Measurements from ENCODE around the gene EVI5L.

DNA sequence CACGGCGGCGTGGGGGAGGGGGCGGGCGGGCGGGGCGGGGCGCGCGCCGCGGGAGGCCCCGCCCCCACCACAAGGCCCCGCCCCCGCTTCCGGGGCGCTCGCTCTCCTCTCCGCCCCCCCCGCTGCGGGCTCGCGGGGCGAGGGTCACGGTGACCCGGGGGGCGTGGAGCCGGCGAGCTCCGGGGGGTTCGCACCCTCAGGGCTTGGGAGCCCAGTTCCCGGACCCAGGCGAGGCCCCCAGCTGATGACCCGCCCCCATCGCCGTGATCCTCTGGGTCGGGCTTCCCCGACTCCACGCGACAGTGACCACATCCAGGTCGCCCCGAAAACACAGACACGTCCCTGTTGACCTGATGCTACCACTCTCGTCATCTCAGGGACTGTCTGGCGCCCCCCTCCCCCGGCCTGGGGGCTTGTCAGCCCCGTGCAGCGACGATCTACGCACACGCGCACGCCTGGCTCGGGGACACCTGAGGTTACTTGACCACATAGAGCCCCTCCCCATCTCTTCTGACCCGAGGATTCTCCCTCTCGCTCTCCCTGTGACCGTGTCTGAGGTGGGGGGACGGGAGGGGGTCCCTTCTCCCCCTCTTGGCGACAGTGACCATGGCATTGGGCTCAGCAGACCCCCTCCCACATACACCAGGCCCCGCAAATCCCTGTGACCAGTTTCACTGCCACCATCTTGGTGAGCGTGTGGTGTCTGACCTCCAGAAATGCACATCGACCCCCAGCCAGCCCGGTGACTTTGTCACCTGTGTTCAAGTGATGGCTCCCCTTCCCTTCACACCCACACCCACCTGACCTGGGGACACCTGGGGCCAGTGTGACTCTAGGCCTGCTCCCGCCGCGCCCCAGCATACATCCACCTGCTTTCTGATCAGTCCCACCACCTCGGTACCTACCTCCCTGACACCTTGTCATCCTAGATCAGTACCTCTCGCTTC lies 74.3 kb downstream of the EVI5L start:
- TF ChIP-seq, protein P1, sequence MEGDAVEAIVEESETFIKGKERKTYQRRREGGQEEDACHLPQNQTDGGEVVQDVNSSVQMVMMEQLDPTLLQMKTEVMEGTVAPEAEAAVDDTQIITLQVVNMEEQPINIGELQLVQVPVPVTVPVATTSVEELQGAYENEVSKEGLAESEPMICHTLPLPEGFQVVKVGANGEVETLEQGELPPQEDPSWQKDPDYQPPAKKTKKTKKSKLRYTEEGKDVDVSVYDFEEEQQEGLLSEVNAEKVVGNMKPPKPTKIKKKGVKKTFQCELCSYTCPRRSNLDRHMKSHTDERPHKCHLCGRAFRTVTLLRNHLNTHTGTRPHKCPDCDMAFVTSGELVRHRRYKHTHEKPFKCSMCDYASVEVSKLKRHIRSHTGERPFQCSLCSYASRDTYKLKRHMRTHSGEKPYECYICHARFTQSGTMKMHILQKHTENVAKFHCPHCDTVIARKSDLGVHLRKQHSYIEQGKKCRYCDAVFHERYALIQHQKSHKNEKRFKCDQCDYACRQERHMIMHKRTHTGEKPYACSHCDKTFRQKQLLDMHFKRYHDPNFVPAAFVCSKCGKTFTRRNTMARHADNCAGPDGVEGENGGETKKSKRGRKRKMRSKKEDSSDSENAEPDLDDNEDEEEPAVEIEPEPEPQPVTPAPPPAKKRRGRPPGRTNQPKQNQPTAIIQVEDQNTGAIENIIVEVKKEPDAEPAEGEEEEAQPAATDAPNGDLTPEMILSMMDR (IDR thresholded peaks at IDR 0.05) = no peak
- TF ChIP-seq POLR2AphosphoS5 (IDR thresholded peaks at IDR 0.05) = no peak

Measured in breast epithelium (tissue), 3 donors.